Muscle layer of colon (tissue), 2 donors: ENCODE results near the gene LRP4.

Experiments used
- H3K27ac ChIP-seq: one replicate; pipeline ENCODE4 v1.7.0; 2013; ENCODE audit warnings: low read depth, mild to moderate bottlenecking, low read length, moderate library complexity
- H3K27me3 ChIP-seq, 2 donors: one replicate each; pipeline ENCODE4 v1.7.0; 2013; ENCODE audit warnings: low read length in 2 of 2, mild to moderate bottlenecking in 2 of 2; ENCODE audit not compliant: insufficient read depth in 2 of 2, control insufficient read depth in 1 of 2
- H3K36me3 ChIP-seq: one replicate; pipeline ENCODE4 v1.7.0; 2013; ENCODE audit warnings: mild to moderate bottlenecking, low read length; ENCODE audit not compliant: insufficient read depth
- H3K4me1 ChIP-seq: one replicate; pipeline ENCODE4 v1.7.0; 2013; ENCODE audit warnings: mild to moderate bottlenecking, low read length; ENCODE audit not compliant: insufficient read depth
- H3K4me3 ChIP-seq, 2 donors: one replicate each; pipeline ENCODE4 v1.7.0; 2013; ENCODE audit warnings: low read length in 2 of 2, low read depth in 1 of 2, mild to moderate bottlenecking in 1 of 2, moderate library complexity in 1 of 2
- H3K9ac ChIP-seq: one replicate; pipeline ENCODE4 v1.7.0; 2013; ENCODE audit warnings: low read length
- H3K9me3 ChIP-seq: one replicate; pipeline ENCODE4 v1.7.0; 2013; ENCODE audit warnings: mild to moderate bottlenecking, low read length
- donor health status: abdominal sarcoma.
- donor health status: Adenocarcinoma of cecum.

The LRP4 gene

DNA sequence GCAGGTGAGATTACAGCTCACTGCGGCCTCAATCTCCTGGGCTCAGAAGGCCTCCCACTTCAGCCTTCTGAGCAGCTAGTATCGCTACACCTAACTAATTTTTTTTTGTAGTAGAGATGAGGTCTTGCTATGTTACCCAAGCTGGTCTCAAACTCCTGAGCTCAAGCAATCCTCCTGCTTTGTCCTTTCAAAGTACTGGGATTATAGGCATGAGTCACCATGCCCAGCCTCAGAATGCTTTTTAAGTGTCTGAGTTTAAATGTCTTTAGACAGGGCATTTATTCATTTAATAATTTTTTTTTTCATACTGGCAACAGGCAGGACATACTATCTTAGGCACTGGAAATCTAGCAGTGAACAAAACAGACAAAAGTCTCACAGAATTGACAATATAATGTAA is 27.7 kb downstream of the LRP4 start:
- no peak overlapping the region for H3K4me3 ChIP-seq
- peaks cover 2% of the 10 kb centered on the region for H3K4me1 ChIP-seq
- H3K27me3 ChIP-seq, result no peaks in the 10 kb centered on the region
- no peak overlapping the region for H3K27ac ChIP-seq
- peaks cover 13% of the 10 kb centered on the region for H3K36me3 ChIP-seq
- H3K9ac ChIP-seq, result no peak overlapping the region
- H3K9me3 ChIP-seq, result no peaks in the 10 kb centered on the region

DNA sequence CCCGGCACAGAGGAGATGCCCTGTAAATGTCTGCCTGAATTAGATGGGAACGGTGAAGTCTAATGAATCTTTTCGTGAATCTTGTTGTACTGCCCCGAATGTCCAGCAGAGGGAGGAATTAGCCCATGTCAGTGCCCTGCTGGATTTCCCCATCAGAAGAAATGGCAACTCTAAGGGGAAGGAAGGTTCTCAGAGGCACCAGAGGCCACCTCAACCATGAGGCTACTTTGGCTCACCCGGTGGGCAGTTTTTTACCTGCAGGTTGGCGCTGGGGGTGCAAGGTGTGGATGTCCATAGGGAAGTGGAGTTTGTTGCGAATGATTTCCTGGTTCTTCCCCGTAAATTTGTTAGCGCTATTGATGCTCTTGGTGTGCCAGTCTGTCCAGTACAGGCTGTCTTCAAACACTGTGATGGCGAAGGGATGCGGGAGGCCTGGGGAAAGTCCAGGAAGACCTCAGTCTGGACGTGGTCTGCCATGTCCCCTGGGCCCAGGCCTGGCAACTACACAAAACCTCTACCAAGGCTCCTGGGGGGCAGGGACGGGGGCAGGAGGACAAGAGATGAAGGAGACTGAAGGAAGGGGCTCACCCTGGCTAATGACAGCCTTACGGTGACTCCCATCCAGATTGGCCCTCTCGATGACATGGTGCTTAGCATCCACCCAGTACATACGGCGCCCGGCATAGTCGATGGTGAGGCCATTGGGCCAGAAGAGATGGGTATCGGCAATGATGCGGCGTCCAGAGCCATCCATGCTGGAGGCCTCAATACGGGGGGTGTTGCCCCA is 28.5 kb downstream of the LRP4 start:
- Histone ChIP-seq H3K27ac (no peak overlapping the region), H3K4me3 (no peak overlapping the region)

DNA sequence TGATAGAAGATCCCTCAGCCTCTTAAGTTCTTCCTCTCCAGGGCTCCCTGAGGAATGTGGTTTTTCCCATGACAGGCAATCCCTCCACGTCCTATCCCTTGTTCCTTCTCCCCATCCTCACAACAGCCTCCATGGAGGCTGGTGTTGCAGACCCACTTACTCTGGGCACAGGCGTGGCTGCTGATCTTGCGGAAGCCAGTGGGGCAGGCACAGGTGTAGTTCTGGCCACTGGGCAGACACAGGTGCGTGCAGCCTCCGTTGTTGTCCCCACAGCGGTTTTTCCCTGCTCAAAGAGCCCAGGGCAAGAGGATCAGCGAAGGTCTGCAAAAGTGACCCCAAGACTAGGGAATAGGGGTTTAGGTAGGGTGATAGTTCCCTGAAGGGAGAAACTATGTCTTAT is 29.1 kb downstream of the LRP4 start:
- H3K27ac ChIP-seq, result no peak overlapping the region
- no peaks in the 10 kb centered on the region for H3K9me3 ChIP-seq
- H3K4me3 ChIP-seq, result no peak overlapping the region
- peaks cover 13% of the 10 kb centered on the region for H3K36me3 ChIP-seq
- H3K9ac ChIP-seq, result no peak overlapping the region
- H3K27me3 ChIP-seq, result no peaks in the 10 kb centered on the region
- H3K4me1 ChIP-seq, result no peaks in the 10 kb centered on the region

More for the DNA sequence above, 28.5 kb downstream of the LRP4 start:
- Histone ChIP-seq H3K9me3 (no peaks in the 10 kb centered on the region), H3K4me1 (no peaks in the 10 kb centered on the region), H3K27me3 (no peaks in the 10 kb centered on the region), H3K9ac (no peak overlapping the region), H3K36me3 (peaks cover 13% of the 10 kb centered on the region)

GRCh38 chr11:46888636-46889035 is 29.7 kb downstream of the LRP4 start:
- H3K27me3 ChIP-seq, result no peaks in the 10 kb centered on the region
- H3K36me3 ChIP-seq, result peaks cover 13% of the 10 kb centered on the region
- no peak overlapping the region for H3K9ac ChIP-seq
- H3K4me3 ChIP-seq, result no peak overlapping the region
- no peaks in the 10 kb centered on the region for H3K4me1 ChIP-seq
- no peaks in the 10 kb centered on the region for H3K9me3 ChIP-seq
- H3K27ac ChIP-seq, result no peak overlapping the region

DNA sequence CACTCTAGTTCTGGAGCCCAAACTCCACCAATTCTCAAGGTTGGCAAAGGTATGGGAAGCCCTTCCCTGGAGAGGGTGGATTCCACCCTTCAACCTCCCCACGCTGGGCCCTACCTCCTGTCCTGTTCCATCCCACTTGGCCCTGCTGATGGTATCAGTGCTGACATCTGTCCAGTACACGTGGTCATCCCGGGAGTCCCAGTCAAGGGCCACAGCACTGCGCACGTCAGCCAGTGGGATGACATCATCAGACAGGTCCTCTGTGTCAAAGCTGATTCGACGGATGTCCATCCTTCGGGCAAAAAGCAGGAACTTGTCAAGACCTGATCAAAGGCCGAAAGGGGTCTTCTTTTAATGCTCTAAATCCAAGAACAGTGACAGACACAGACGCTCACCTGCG is 32.1 kb downstream of the LRP4 start:
- H3K27me3 ChIP-seq, result no peaks in the 10 kb centered on the region
- peaks cover 5% of the 10 kb centered on the region for H3K36me3 ChIP-seq
- no peak overlapping the region for H3K9ac ChIP-seq
- no peaks in the 10 kb centered on the region for H3K4me1 ChIP-seq
- no peak overlapping the region for H3K27ac ChIP-seq
- no peak overlapping the region for H3K4me3 ChIP-seq
- H3K9me3 ChIP-seq, result no peaks in the 10 kb centered on the region

- no peaks in the 10 kb centered on the region for H3K27me3 ChIP-seq
- H3K4me1 ChIP-seq, result no peaks in the 10 kb centered on the region
- peaks cover 34% of the 10 kb centered on the region for H3K36me3 ChIP-seq
- H3K9ac ChIP-seq, result no peak overlapping the region
- no peak overlapping the region for H3K4me3 ChIP-seq
- no peak overlapping the region for H3K27ac ChIP-seq
- no peaks in the 10 kb centered on the region for H3K9me3 ChIP-seq
These were observed 39.2 kb downstream of the LRP4 start for GRCh38 chr11:46879056-46879585.

DNA sequence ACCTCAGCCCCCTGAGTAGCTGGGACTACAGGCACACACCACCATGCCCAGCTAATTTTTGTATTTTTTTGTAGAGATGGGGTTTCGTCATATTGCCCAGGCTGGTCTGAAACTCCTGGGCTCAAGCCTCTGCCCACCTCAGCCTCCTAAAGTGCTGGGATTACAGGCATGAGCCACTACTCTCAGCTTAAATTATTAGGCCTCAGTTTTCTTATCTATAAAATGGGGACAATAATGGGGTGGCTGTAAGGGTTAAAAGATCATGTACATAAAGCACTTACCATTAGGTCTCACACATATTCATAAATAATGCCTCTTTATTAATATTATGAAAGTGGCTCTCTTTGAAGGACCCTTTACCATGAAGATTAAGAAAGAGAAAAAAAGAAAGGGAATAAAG is 40.8 kb downstream of the LRP4 start:
- no peak overlapping the region for H3K27ac ChIP-seq
- H3K4me1 ChIP-seq, result no peaks in the 10 kb centered on the region
- no peak overlapping the region for H3K4me3 ChIP-seq
- H3K9ac ChIP-seq, result no peak overlapping the region
- H3K36me3 ChIP-seq, result peaks cover 43% of the 10 kb centered on the region
- no peaks in the 10 kb centered on the region for H3K9me3 ChIP-seq
- H3K27me3 ChIP-seq, result no peaks in the 10 kb centered on the region

- peaks cover 45% of the 10 kb centered on the region for H3K36me3 ChIP-seq
- no peaks in the 10 kb centered on the region for H3K9me3 ChIP-seq
- H3K4me1 ChIP-seq, result no peaks in the 10 kb centered on the region
- no peak overlapping the region for H3K27ac ChIP-seq
- no peak overlapping the region for H3K4me3 ChIP-seq
- no peaks in the 10 kb centered on the region for H3K27me3 ChIP-seq
- no peak overlapping the region for H3K9ac ChIP-seq
These were observed 41.9 kb downstream of the LRP4 start for GRCh38 chr11:46876471-46876870.

DNA sequence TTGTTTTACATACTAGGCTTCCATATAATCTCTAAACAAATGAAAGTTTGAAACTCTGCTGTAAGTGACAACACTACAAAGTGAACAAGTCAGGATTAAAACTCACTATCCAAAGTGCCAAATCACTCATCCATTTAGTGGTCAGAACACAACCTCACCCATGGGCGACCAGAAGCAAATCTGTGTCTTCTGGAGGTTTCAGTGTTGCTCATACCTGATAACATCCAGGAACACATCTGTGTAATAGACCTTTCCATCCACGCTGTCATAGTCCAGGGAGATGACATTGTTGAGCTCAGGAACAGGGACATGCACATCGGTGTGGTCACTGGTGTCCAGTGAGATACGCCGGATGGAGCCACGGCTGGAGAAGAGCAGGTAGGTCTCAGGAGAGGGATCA is 43.8 kb downstream of the LRP4 start:
- no peaks in the 10 kb centered on the region for H3K9me3 ChIP-seq
- H3K36me3 ChIP-seq, result peaks cover 51% of the 10 kb centered on the region
- no peak overlapping the region for H3K27ac ChIP-seq
- H3K9ac ChIP-seq, result no peak overlapping the region
- H3K27me3 ChIP-seq, result no peaks in the 10 kb centered on the region
- H3K4me3 ChIP-seq, result no peak overlapping the region
- no peaks in the 10 kb centered on the region for H3K4me1 ChIP-seq

DNA sequence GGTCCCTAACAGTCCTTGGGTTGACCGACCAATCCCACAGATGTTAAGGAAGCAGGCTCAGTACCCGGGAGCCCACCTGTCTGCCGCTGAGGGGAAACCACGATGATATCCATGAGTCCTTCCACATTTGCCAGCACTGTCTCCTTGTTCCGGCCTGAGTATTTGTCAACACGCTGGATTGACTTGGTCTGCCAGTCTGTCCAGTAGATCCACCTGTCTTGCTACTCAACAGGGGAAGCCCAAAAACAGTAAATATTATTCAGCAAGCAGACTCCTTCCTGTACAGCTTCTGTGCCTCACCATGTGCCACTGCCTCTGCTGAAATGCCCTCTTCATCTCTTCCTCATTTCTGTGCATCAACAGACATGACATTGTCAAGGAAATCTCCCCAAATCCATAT is 49.4 kb downstream of the LRP4 start:
- H3K9ac ChIP-seq, result no peak overlapping the region
- H3K9me3 ChIP-seq, result no peaks in the 10 kb centered on the region
- no peaks in the 10 kb centered on the region for H3K4me1 ChIP-seq
- H3K36me3 ChIP-seq, result peaks cover 20% of the 10 kb centered on the region
- no peaks in the 10 kb centered on the region for H3K27me3 ChIP-seq
- no peak overlapping the region for H3K4me3 ChIP-seq
- no peak overlapping the region for H3K27ac ChIP-seq

- Histone ChIP-seq H3K36me3 (peaks cover 5% of the 10 kb centered on the region), H3K4me1 (peaks cover 3% of the 10 kb centered on the region), H3K27me3 (no peaks in the 10 kb centered on the region)
These were observed 53.0 kb downstream of the LRP4 start for GRCh38 chr11:46865340-46865739.

GRCh38 chr11:46860218-46860617 is 58.1 kb downstream of the LRP4 start:
- Histone ChIP-seq H3K27me3 (no peaks in the 10 kb centered on the region), H3K4me3 (no peak overlapping the region), H3K9ac (no peak overlapping the region), H3K9me3 (no peaks in the 10 kb centered on the region), H3K27ac (peak overlapping the region; percentile 47), H3K4me1 (peaks cover 16% of the 10 kb centered on the region), H3K36me3 (no peaks in the 10 kb centered on the region)

More at GRCh38 chr11:46865340-46865739, 53.0 kb downstream of the LRP4 start:
- Histone ChIP-seq H3K9me3 (no peaks in the 10 kb centered on the region), H3K4me3 (no peak overlapping the region), H3K9ac (no peak overlapping the region), H3K27ac (no peak overlapping the region)
